ENCODE results near the gene CORO7.

Gene CORO7

GRCh38 chr16:4369007-4369733 is 47.2 kb downstream of the CORO7 start:
- Histone ChIP-seq H3K23ac (ENCODE audit: low read length in 2 of 2) (peak overlapping the region in 1 of 2 experiments; percentile 53), H3K4me3 (ENCODE audit: insufficient read depth in 1 of 2, low read depth in 1 of 2, low read length in 2 of 2) (no peak overlapping the region), H3K4me2 (ENCODE audit: low read length, poor library complexity, severe bottlenecking) (no peak overlapping the region), H3K27me3 (ENCODE audit: control insufficient read depth in 1 of 2, insufficient read depth in 1 of 2, low read length in 2 of 2) (no peaks in the 10 kb centered on the region), H2AFZ (ENCODE audit: low read depth, low read length) (peak overlapping the region; percentile 5), H3K18ac (ENCODE audit: low read depth in 1 of 2, low read length in 2 of 2) (peak overlapping the region; percentile 79 to 80), H2BK15ac (ENCODE audit: low read depth, poor library complexity, severe bottlenecking) (peak overlapping the region; percentile 97), H3K27ac (ENCODE audit: low read length, poor library complexity, severe bottlenecking) (no peak overlapping the region), H3K9ac (ENCODE audit: low read length) (no peak overlapping the region), H3K4ac (ENCODE audit: low read depth in 1 of 2, low read length in 2 of 2) (peak overlapping the region; percentile 49 to 86), H3K14ac (ENCODE audit: low read length in 2 of 2) (peak overlapping the region in 1 of 2 experiments; percentile 89), H4K8ac (ENCODE audit: low read length) (peak overlapping the region; percentile 71), H4K91ac (ENCODE audit: low read length) (peak overlapping the region; percentile 79), H3K79me1 (replicated peaks; ENCODE audit: low read length, poor library complexity, severe bottlenecking) (no peaks in the 10 kb centered on the region), H3K36me3 (ENCODE audit: control insufficient read depth in 1 of 2, insufficient read depth in 2 of 2, low read depth in 1 of 2, low read length in 2 of 2) (peaks cover 0 to 25% of the 10 kb centered on the region in 2 experiments), H2AK5ac (ENCODE audit: low read length, severe bottlenecking) (peak overlapping the region; percentile 88), H3K4me1 (ENCODE audit: control insufficient read depth, insufficient read depth, low read depth, low read length) (peaks cover 46% of the 10 kb centered on the region), H2BK12ac (ENCODE audit: low read length in 2 of 2) (peak overlapping the region; percentile 90 to 100), H2BK120ac (ENCODE audit: low read depth, low read length) (peak overlapping the region; percentile 80), H2BK5ac (ENCODE audit: low read depth, low read length, poor library complexity, severe bottlenecking) (peak overlapping the region; percentile 36), H3K9me3 (ENCODE audit: control insufficient read depth, low read length) (no peaks in the 10 kb centered on the region)
- no peak for DNase-seq
- WGBS: 70% methylated on average over 13 of the region's 13 CpGs

- no peak overlapping the region for H2BK120ac ChIP-seq (ENCODE audit: low read depth, low read length)
- H2BK15ac ChIP-seq (ENCODE audit: low read depth, poor library complexity, severe bottlenecking): no peak overlapping the region
- H4K8ac ChIP-seq (ENCODE audit: low read length): no peak overlapping the region
- H3K4me3 ChIP-seq (ENCODE audit: insufficient read depth in 1 of 2, low read depth in 1 of 2, low read length in 2 of 2): no peak overlapping the region
- H3K9me3 ChIP-seq (ENCODE audit: control insufficient read depth, low read length): no peaks in the 10 kb centered on the region
- no peak overlapping the region for H3K18ac ChIP-seq (ENCODE audit: low read depth in 1 of 2, low read length in 2 of 2)
- no peaks in the 10 kb centered on the region for H3K79me1 ChIP-seq (replicated peaks; ENCODE audit: low read length, poor library complexity, severe bottlenecking)
- no peak overlapping the region for H3K4me2 ChIP-seq (ENCODE audit: low read length, poor library complexity, severe bottlenecking)
- H3K4ac ChIP-seq (ENCODE audit: low read depth in 1 of 2, low read length in 2 of 2): no peak overlapping the region
- H3K4me1 ChIP-seq (ENCODE audit: control insufficient read depth, insufficient read depth, low read depth, low read length): peaks cover 32% of the 10 kb centered on the region
- H2BK12ac ChIP-seq (ENCODE audit: low read length in 2 of 2): peak overlapping the region; percentile 4 to 8
- no peak overlapping the region for H2BK5ac ChIP-seq (ENCODE audit: low read depth, low read length, poor library complexity, severe bottlenecking)
- no peak overlapping the region for H3K14ac ChIP-seq (ENCODE audit: low read length in 2 of 2)
- DNase-seq: no peak
- H3K27ac ChIP-seq (ENCODE audit: low read length, poor library complexity, severe bottlenecking): no peak overlapping the region
- H3K36me3 ChIP-seq (ENCODE audit: control insufficient read depth in 1 of 2, insufficient read depth in 2 of 2, low read depth in 1 of 2, low read length in 2 of 2): peaks cover 0 to 32% of the 10 kb centered on the region in 2 experiments
- WGBS: 93% methylated on average over 5 of the region's 5 CpGs
- H4K91ac ChIP-seq (ENCODE audit: low read length): no peak overlapping the region
- H3K27me3 ChIP-seq (ENCODE audit: control insufficient read depth in 1 of 2, insufficient read depth in 1 of 2, low read length in 2 of 2): no peaks in the 10 kb centered on the region
- no peak overlapping the region for H3K9ac ChIP-seq (ENCODE audit: low read length)
- H2AK5ac ChIP-seq (ENCODE audit: low read length, severe bottlenecking): no peak overlapping the region
- no peak overlapping the region for H3K23ac ChIP-seq (ENCODE audit: low read length in 2 of 2)
- no peak overlapping the region for H2AFZ ChIP-seq (ENCODE audit: low read depth, low read length)
Observed at GRCh38 chr16:4367393-4367856, 49.0 kb downstream of the CORO7 start.

GRCh38 chr16:4366016-4366415 is 50.4 kb downstream of the CORO7 start:
- no peak overlapping the region for H2BK15ac ChIP-seq (ENCODE audit: low read depth, poor library complexity, severe bottlenecking)
- H4K91ac ChIP-seq (ENCODE audit: low read length): peak overlapping the region; percentile 18
- H3K27ac ChIP-seq (ENCODE audit: low read length, poor library complexity, severe bottlenecking): no peak overlapping the region
- H3K4me1 ChIP-seq (ENCODE audit: control insufficient read depth, insufficient read depth, low read depth, low read length): peaks cover 33% of the 10 kb centered on the region
- H3K27me3 ChIP-seq (ENCODE audit: control insufficient read depth in 1 of 2, insufficient read depth in 1 of 2, low read length in 2 of 2): no peaks in the 10 kb centered on the region
- peaks cover 5 to 44% of the 10 kb centered on the region in 2 experiments for H3K36me3 ChIP-seq (ENCODE audit: control insufficient read depth in 1 of 2, insufficient read depth in 2 of 2, low read depth in 1 of 2, low read length in 2 of 2)
- no peak overlapping the region for H2BK12ac ChIP-seq (ENCODE audit: low read length in 2 of 2)
- no peak overlapping the region for H3K4me2 ChIP-seq (ENCODE audit: low read length, poor library complexity, severe bottlenecking)
- no peak overlapping the region for H3K18ac ChIP-seq (ENCODE audit: low read depth in 1 of 2, low read length in 2 of 2)
- H2AK5ac ChIP-seq (ENCODE audit: low read length, severe bottlenecking): no peak overlapping the region
- no peak overlapping the region for H2AFZ ChIP-seq (ENCODE audit: low read depth, low read length)
- no peaks in the 10 kb centered on the region for H3K79me1 ChIP-seq (replicated peaks; ENCODE audit: low read length, poor library complexity, severe bottlenecking)
- 93% methylated on average over 13 of the region's 13 CpGs for WGBS
- no peak overlapping the region for H3K4me3 ChIP-seq (ENCODE audit: insufficient read depth in 1 of 2, low read depth in 1 of 2, low read length in 2 of 2)
- H3K14ac ChIP-seq (ENCODE audit: low read length in 2 of 2): no peak overlapping the region
- DNase-seq: no peak
- no peak overlapping the region for H4K8ac ChIP-seq (ENCODE audit: low read length)
- H3K4ac ChIP-seq (ENCODE audit: low read depth in 1 of 2, low read length in 2 of 2): peak overlapping the region in 1 of 2 experiments; percentile 82
- no peak overlapping the region for H2BK5ac ChIP-seq (ENCODE audit: low read depth, low read length, poor library complexity, severe bottlenecking)
- H3K9ac ChIP-seq (ENCODE audit: low read length): no peak overlapping the region
- no peaks in the 10 kb centered on the region for H3K9me3 ChIP-seq (ENCODE audit: control insufficient read depth, low read length)
- H2BK120ac ChIP-seq (ENCODE audit: low read depth, low read length): no peak overlapping the region
- H3K23ac ChIP-seq (ENCODE audit: low read length in 2 of 2): no peak overlapping the region

- Histone ChIP-seq H3K4ac (ENCODE audit: low read depth in 1 of 2, low read length in 2 of 2) (peak overlapping the region in 1 of 2 experiments; percentile 82), H4K91ac (ENCODE audit: low read length) (peak overlapping the region; percentile 18), H3K4me2 (ENCODE audit: low read length, poor library complexity, severe bottlenecking) (no peak overlapping the region), H2AK5ac (ENCODE audit: low read length, severe bottlenecking) (no peak overlapping the region), H3K4me1 (ENCODE audit: control insufficient read depth, insufficient read depth, low read depth, low read length) (peaks cover 32% of the 10 kb centered on the region), H2BK12ac (ENCODE audit: low read length in 2 of 2) (no peak overlapping the region), H2AFZ (ENCODE audit: low read depth, low read length) (no peak overlapping the region), H3K27me3 (ENCODE audit: control insufficient read depth in 1 of 2, insufficient read depth in 1 of 2, low read length in 2 of 2) (no peaks in the 10 kb centered on the region), H3K9ac (ENCODE audit: low read length) (no peak overlapping the region), H2BK120ac (ENCODE audit: low read depth, low read length) (no peak overlapping the region), H3K18ac (ENCODE audit: low read depth in 1 of 2, low read length in 2 of 2) (no peak overlapping the region), H2BK15ac (ENCODE audit: low read depth, poor library complexity, severe bottlenecking) (no peak overlapping the region), H3K27ac (ENCODE audit: low read length, poor library complexity, severe bottlenecking) (no peak overlapping the region), H3K36me3 (ENCODE audit: control insufficient read depth in 1 of 2, insufficient read depth in 2 of 2, low read depth in 1 of 2, low read length in 2 of 2) (peaks cover 5 to 49% of the 10 kb centered on the region in 2 experiments), H3K14ac (ENCODE audit: low read length in 2 of 2) (no peak overlapping the region), H3K4me3 (ENCODE audit: insufficient read depth in 1 of 2, low read depth in 1 of 2, low read length in 2 of 2) (no peak overlapping the region), H4K8ac (ENCODE audit: low read length) (no peak overlapping the region), H3K23ac (ENCODE audit: low read length in 2 of 2) (no peak overlapping the region), H3K79me1 (replicated peaks; ENCODE audit: low read length, poor library complexity, severe bottlenecking) (no peaks in the 10 kb centered on the region), H3K9me3 (ENCODE audit: control insufficient read depth, low read length) (no peaks in the 10 kb centered on the region), H2BK5ac (ENCODE audit: low read depth, low read length, poor library complexity, severe bottlenecking) (no peak overlapping the region)
- WGBS: 97% methylated on average over 12 of the region's 12 CpGs
- DNase-seq: no peak
Observed at GRCh38 chr16:4365615-4366014, 50.8 kb downstream of the CORO7 start.

All from mesenchymal stem cell (in vitro differentiated cells and primary cell).